Fibroblast of lung (primary cell): ENCODE results near the gene GUCY2C. TPM values are rescaled to one million over a fixed set of nuclear protein-coding genes. Genes with fewer than 3 reads are reported as not detected.

Source experiments
- DNase-seq, 2 donors: peaks; one replicate each; pipeline versions ENCODE4 v3.0.0 to v3.0.0-alpha.2; 2010; ENCODE audit warnings: low read depth in 2 of 2
- H2AFZ ChIP-seq: 2 replicates; pipeline ENCODE4 v1.5.1; 2012; ENCODE audit warnings: low read length, control low read depth, inconsistent platforms
- H3K27ac ChIP-seq: 2 replicates; pipeline ENCODE4 v1.5.1; 2011; ENCODE audit warnings: low read length, control low read depth; ENCODE audit not compliant: insufficient read depth
- H3K27me3 ChIP-seq: 2 replicates; pipeline ENCODE4 v1.5.1; 2011; ENCODE audit warnings: mild to moderate bottlenecking, low read length; ENCODE audit not compliant: control insufficient read depth, insufficient read depth
- H3K36me3 ChIP-seq: 2 replicates; pipeline ENCODE4 v1.5.1; 2011; ENCODE audit warnings: low read length; ENCODE audit not compliant: control insufficient read depth, insufficient read depth
- H3K4me1 ChIP-seq: 2 replicates; pipeline ENCODE4 v1.5.1; 2011; ENCODE audit warnings: low read length; ENCODE audit not compliant: control insufficient read depth, insufficient read depth; ENCODE audit errors: extremely low read depth
- H3K4me2 ChIP-seq: 2 replicates; pipeline ENCODE4 v1.5.1; 2011; ENCODE audit warnings: low read length, control low read depth; ENCODE audit not compliant: insufficient read depth; ENCODE audit errors: extremely low read depth
- H3K4me3 ChIP-seq, 4 experiments: fragments of 200-600 bp in 1 of 4; sonication (generic) in 1 of 4; replicated peaks in 1 of 4; 2 replicates each; pipeline ENCODE4 v1.5.1; 2011 to 2016; ENCODE audit warnings: low read length in 4 of 4, low read depth in 3 of 4, mild to moderate bottlenecking in 3 of 4, control low read depth in 2 of 4, inconsistent platforms in 1 of 4, mixed read lengths in 1 of 4; ENCODE audit not compliant: insufficient read depth in 1 of 4; ENCODE audit errors: control extremely low read depth in 1 of 4
- H3K79me2 ChIP-seq: 2 replicates; pipeline ENCODE4 v1.5.1; 2012; ENCODE audit warnings: mild to moderate bottlenecking, low read length, inconsistent platforms; ENCODE audit not compliant: control insufficient read depth, insufficient read depth
- H3K9ac ChIP-seq: 2 replicates; pipeline ENCODE4 v1.5.1; 2011; ENCODE audit warnings: mild to moderate bottlenecking, low read length, control low read depth; ENCODE audit not compliant: insufficient read depth
- H3K9me3 ChIP-seq: 2 replicates; pipeline ENCODE4 v1.5.1; 2012; ENCODE audit warnings: low read depth, low read length; ENCODE audit not compliant: control insufficient read depth, insufficient read depth
- H4K20me1 ChIP-seq: 2 replicates; pipeline ENCODE4 v1.5.1; 2011; ENCODE audit warnings: low read length; ENCODE audit not compliant: control insufficient read depth, insufficient read depth; ENCODE audit errors: extremely low read depth
- EZH2 ChIP-seq: IDR thresholded peaks from 2 replicates; pipeline ENCODE4 v1.5.1; 2012; ENCODE audit warnings: low read length, control low read depth, mild to moderate bottlenecking; ENCODE audit errors: missing control alignments
- polyA plus RNA-seq, 2 donors: library from polyadenylated mRNA; depleted of rRNA in 1 of 2; stranded (reverse) in 1 of 2; unstranded in 1 of 2; fragments of >200 nt; gene quantifications; 2 replicates each; pipeline ENCODE4 v1.2.1, GENCODE V29; 2011 to 2012; ENCODE audit warnings: missing spikeins in 1 of 2
- total RNA-seq: library from RNA; depleted of rRNA; stranded (reverse); fragments of >200 nt; gene quantifications from 2 replicates; pipeline ENCODE4 v1.2.1, GENCODE V29; 2014
- TF ChIP-seq, protein P1 (sequence below), 2 donors: IDR thresholded peaks in 1 of 2; conservative IDR thresholded peaks in 1 of 2; 1 replicate in 1 of 2; 2 replicates in 1 of 2; pipeline ENCODE4 v1.5.1; 2011 to 2012; ENCODE audit warnings: low read length in 2 of 2, control low read depth in 1 of 2, inconsistent platforms in 1 of 2, low read depth in 1 of 2, mild to moderate bottlenecking in 1 of 2

The GUCY2C gene
- total and polyA plus RNA-seq, 2 donors (not counting 1 experiment from before 2014, with no cell fraction given), result 0.02 TPM; not detected in 1

DNA sequence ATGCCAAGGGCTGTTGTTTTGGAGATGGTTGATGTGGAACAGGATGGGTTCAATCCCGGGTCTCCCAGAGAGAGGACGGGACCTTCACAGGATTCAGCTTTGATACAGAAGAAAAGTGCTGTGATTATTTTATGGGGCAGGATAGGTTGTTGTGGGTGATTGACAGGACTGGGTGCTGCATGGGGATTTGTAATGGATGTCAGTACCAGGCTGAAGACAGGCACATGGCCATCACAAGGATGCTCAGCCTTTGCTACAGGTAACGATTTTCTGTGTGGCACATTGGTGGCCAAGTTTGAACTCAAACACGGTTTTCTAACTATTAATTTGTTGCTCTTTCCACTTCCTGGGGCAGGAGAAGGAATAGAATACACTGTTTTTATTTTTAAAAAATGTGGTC, 4.5 kb upstream of the GUCY2C start:
- Histone ChIP-seq H3K27ac (no peak overlapping the region), H2AFZ (no peak overlapping the region), H3K9me3 (no peaks in the 10 kb centered on the region), H3K27me3 (no peaks in the 10 kb centered on the region), H3K4me3 (no peak overlapping the region), H3K4me1 (no peaks in the 10 kb centered on the region), H3K36me3 (no peaks in the 10 kb centered on the region), H4K20me1 (no peaks in the 10 kb centered on the region), H3K79me2 (no peaks in the 10 kb centered on the region), H3K9ac (no peak overlapping the region), H3K4me2 (no peak overlapping the region)
- TF ChIP-seq, protein P1, sequence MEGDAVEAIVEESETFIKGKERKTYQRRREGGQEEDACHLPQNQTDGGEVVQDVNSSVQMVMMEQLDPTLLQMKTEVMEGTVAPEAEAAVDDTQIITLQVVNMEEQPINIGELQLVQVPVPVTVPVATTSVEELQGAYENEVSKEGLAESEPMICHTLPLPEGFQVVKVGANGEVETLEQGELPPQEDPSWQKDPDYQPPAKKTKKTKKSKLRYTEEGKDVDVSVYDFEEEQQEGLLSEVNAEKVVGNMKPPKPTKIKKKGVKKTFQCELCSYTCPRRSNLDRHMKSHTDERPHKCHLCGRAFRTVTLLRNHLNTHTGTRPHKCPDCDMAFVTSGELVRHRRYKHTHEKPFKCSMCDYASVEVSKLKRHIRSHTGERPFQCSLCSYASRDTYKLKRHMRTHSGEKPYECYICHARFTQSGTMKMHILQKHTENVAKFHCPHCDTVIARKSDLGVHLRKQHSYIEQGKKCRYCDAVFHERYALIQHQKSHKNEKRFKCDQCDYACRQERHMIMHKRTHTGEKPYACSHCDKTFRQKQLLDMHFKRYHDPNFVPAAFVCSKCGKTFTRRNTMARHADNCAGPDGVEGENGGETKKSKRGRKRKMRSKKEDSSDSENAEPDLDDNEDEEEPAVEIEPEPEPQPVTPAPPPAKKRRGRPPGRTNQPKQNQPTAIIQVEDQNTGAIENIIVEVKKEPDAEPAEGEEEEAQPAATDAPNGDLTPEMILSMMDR (conservative IDR thresholded peaks at IDR 0.05 in 1 of 2, IDR thresholded peaks at IDR 0.05 in 1 of 2; ENCODE audit: low read depth in 1 of 2, low read length in 2 of 2), result no peak
- no peak for TF ChIP-seq EZH2
- DNase-seq, result no peak

- DNase-seq, result no peak
- no peak overlapping the region for H2AFZ ChIP-seq
Measured at GRCh38 chr12:14699923-14700322, 3.5 kb upstream of the GUCY2C start.

GRCh38 chr12:14698555-14698954, 2.2 kb upstream of the GUCY2C start:
- Histone ChIP-seq H3K4me2 (no peak overlapping the region), H2AFZ (no peak overlapping the region), H3K4me3 (no peak overlapping the region), H3K27ac (no peak overlapping the region), H3K9ac (no peak overlapping the region), H3K79me2 (no peaks in the 10 kb centered on the region), H3K36me3 (no peaks in the 10 kb centered on the region), H3K9me3 (no peaks in the 10 kb centered on the region), H4K20me1 (no peaks in the 10 kb centered on the region), H3K4me1 (no peaks in the 10 kb centered on the region), H3K27me3 (no peaks in the 10 kb centered on the region)
- TF ChIP-seq, protein P1 (conservative IDR thresholded peaks at IDR 0.05 in 1 of 2, IDR thresholded peaks at IDR 0.05 in 1 of 2; ENCODE audit: low read depth in 1 of 2, low read length in 2 of 2), result no peak
- no peak for TF ChIP-seq EZH2
- no peak for DNase-seq

More at GRCh38 chr12:14699923-14700322, 3.5 kb upstream of the GUCY2C start:
- Histone ChIP-seq H3K9ac (no peak overlapping the region), H3K4me1 (no peaks in the 10 kb centered on the region), H3K36me3 (no peaks in the 10 kb centered on the region), H3K4me3 (no peak overlapping the region), H4K20me1 (no peaks in the 10 kb centered on the region), H3K27me3 (no peaks in the 10 kb centered on the region), H3K79me2 (no peaks in the 10 kb centered on the region), H3K4me2 (no peak overlapping the region), H3K9me3 (no peaks in the 10 kb centered on the region), H3K27ac (no peak overlapping the region)
- TF ChIP-seq EZH2, result no peak
- TF ChIP-seq, protein P1 (conservative IDR thresholded peaks at IDR 0.05 in 1 of 2, IDR thresholded peaks at IDR 0.05 in 1 of 2; ENCODE audit: low read depth in 1 of 2, low read length in 2 of 2), result no peak
